Renal cortical epithelial cell (primary cell): Measurements from ENCODE around the gene ZNF662. TPM values are rescaled to one million over a fixed set of nuclear protein-coding genes. Genes with fewer than 3 reads are reported as not detected.
A peak's percentile ranks its signal among the peaks of the same experiment; 100 is the strongest.

Experiments used
- DNase-seq: peaks from one replicate; pipeline ENCODE4 v3.0.0-alpha.2; 2011; ENCODE audit warnings: low read depth
- total RNA-seq: library from RNA; depleted of rRNA; stranded (reverse); fragments of >200 nt; gene quantifications from 2 replicates; pipeline ENCODE4 v1.2.3, GENCODE V29; 2014

The ZNF662 gene
- total RNA-seq, 1 donor from 2014 or later, result 4.9 TPM

GRCh38 chr3:42886294-42886822 is 19.6 kb upstream of the ZNF662 start:
- DNase-seq, result no peak

- no peak for DNase-seq
Observed at GRCh38 chr3:42887084-42887483, 18.9 kb upstream of the ZNF662 start.

GRCh38 chr3:42891042-42891441 is 14.9 kb upstream of the ZNF662 start:
- DNase-seq, result peak; percentile 64

- no peak for DNase-seq
Observed at GRCh38 chr3:42892169-42892568, 13.8 kb upstream of the ZNF662 start.

GRCh38 chr3:42892807-42893206 is 13.1 kb upstream of the ZNF662 start:
- no peak for DNase-seq

- DNase-seq, result no peak
Observed at GRCh38 chr3:42894698-42895579, 11.0 kb upstream of the ZNF662 start.

GRCh38 chr3:42895580-42895868 is 10.4 kb upstream of the ZNF662 start:
- DNase-seq, result peak; percentile 22

GRCh38 chr3:42898896-42899675 is 6.9 kb upstream of the ZNF662 start:
- DNase-seq, result no peak

- DNase-seq, result peak; percentile 47
Observed at GRCh38 chr3:42900226-42901072, 5.5 kb upstream of the ZNF662 start.

GRCh38 chr3:42901073-42901415 is 4.9 kb upstream of the ZNF662 start:
- DNase-seq, result no peak

GRCh38 chr3:42902257-42902656 is 3.7 kb upstream of the ZNF662 start:
- no peak for DNase-seq

- DNase-seq, result no peak
Observed at GRCh38 chr3:42904076-42904475, 1.9 kb upstream of the ZNF662 start.

GRCh38 chr3:42905740-42906069 is 237 bp upstream of the ZNF662 start:
- no peak for DNase-seq

GRCh38 chr3:42906848-42907183 is 874 bp downstream of the ZNF662 start:
- DNase-seq, result no peak

GRCh38 chr3:42908675-42909074 is 2.7 kb downstream of the ZNF662 start:
- DNase-seq, result no peak

GRCh38 chr3:42911551-42911950 is 5.6 kb downstream of the ZNF662 start:
- no peak for DNase-seq

GRCh38 chr3:42914771-42915515 is 9.0 kb downstream of the ZNF662 start:
- DNase-seq, result no peak

- no peak for DNase-seq
Observed at GRCh38 chr3:42923606-42924005, 17.7 kb downstream of the ZNF662 start.

GRCh38 chr3:42926310-42926709 is 20.4 kb downstream of the ZNF662 start:
- no peak for DNase-seq

- no peak for DNase-seq
Observed at GRCh38 chr3:42934111-42934510, 28.2 kb downstream of the ZNF662 start.

GRCh38 chr3:42934910-42935309 is 29.0 kb downstream of the ZNF662 start:
- DNase-seq, result no peak

- no peak for DNase-seq
Observed at GRCh38 chr3:42935472-42935871, 29.5 kb downstream of the ZNF662 start.
